NB4 (cell line): Measurements from ENCODE around the gene CTBP2.
A peak's percentile ranks its signal among the peaks of the same experiment; 100 is the strongest.

Experiments
- DNase-seq: peaks from one replicate; pipeline ENCODE4 v3.0.0; 2010; ENCODE audit warnings: low read depth
- H3K4me3 ChIP-seq: one replicate; pipeline ENCODE4 v1.5.1; 2011; ENCODE audit warnings: mild to moderate bottlenecking, low read depth, low read length, moderate library complexity
- CTCF ChIP-seq: IDR thresholded peaks from one replicate; pipeline ENCODE4 v1.5.1; 2012; ENCODE audit warnings: low read depth, low read length
- MAX ChIP-seq: IDR thresholded peaks from 2 replicates; pipeline ENCODE4 v1.6.1; 2011; ENCODE audit warnings: low read depth, low read length
- MYC ChIP-seq: IDR thresholded peaks from 2 replicates; pipeline ENCODE4 v1.6.1; 2011; ENCODE audit warnings: low read depth, low read length
- POLR2A ChIP-seq: IDR thresholded peaks from 2 replicates; pipeline ENCODE4 v1.6.1; 2011; ENCODE audit warnings: mild to moderate bottlenecking; ENCODE audit not compliant: insufficient read length; ENCODE audit errors: extremely low read depth

Gene CTBP2

DNA sequence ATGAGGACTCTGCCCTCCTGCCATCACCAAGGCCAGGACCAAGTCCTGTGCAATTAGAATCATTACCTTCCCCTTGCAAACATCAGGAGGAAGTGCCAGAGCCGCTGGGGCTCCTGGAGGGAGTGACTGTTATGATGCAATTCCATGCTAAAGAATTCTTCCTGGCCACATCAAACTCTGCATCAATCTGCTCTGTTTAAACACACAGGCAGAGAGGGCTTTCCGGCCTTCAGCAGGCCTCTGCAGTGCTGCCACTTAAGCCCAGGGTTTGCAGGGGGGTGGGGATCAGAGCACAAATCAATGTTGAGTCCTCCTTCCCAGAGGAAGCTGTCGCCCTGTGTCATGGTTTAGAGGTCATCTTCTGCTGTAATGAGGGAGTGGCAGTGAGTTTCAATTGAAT, 58.1 kb downstream of the CTBP2 start:
- peak; percentile 85 for DNase-seq
- no peak overlapping the region for H3K4me3 ChIP-seq
- TF ChIP-seq CTCF (no peak), MYC (no peak), MAX (no peak), POLR2A (no peak)

GRCh38 chr10:125101581-125101980, 58.8 kb downstream of the CTBP2 start:
- no peak overlapping the region for H3K4me3 ChIP-seq
- DNase-seq: no peak
- TF ChIP-seq MYC: no peak
- TF ChIP-seq POLR2A: no peak
- no peak for TF ChIP-seq CTCF
- no peak for TF ChIP-seq MAX

- DNase-seq: no peak
- H3K4me3 ChIP-seq: no peak overlapping the region
- TF ChIP-seq CTCF: no peak
- TF ChIP-seq MYC: no peak
- no peak for TF ChIP-seq POLR2A
- no peak for TF ChIP-seq MAX
These were observed 59.3 kb downstream of the CTBP2 start for GRCh38 chr10:125101049-125101448.

- no peak for DNase-seq
- TF ChIP-seq MYC (no peak), POLR2A (no peak), CTCF (no peak), MAX (no peak)
- no peak overlapping the region for H3K4me3 ChIP-seq
These were observed 62.8 kb downstream of the CTBP2 start for GRCh38 chr10:125097409-125098070.

DNA sequence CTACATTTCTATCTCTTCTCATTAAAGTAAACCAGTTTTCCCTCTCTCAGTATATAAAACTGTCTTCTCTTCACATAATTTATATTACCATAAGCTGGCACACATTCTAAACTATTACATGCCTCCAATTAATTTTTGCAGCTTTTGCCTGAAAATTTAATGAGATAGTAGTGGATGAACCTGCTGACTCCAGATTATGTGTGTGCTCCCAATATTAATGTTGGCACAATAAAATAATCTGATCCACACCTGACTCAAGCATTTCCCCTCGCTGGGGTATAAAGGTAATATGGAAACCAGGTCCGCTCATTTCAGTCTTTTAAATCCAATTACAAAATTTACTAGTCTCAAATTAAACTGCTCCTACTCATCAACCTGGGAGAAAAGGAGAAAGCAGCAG, 63.4 kb downstream of the CTBP2 start:
- DNase-seq: no peak
- TF ChIP-seq MYC: no peak
- no peak for TF ChIP-seq POLR2A
- no peak for TF ChIP-seq CTCF
- TF ChIP-seq MAX: no peak
- H3K4me3 ChIP-seq: no peak overlapping the region

DNA sequence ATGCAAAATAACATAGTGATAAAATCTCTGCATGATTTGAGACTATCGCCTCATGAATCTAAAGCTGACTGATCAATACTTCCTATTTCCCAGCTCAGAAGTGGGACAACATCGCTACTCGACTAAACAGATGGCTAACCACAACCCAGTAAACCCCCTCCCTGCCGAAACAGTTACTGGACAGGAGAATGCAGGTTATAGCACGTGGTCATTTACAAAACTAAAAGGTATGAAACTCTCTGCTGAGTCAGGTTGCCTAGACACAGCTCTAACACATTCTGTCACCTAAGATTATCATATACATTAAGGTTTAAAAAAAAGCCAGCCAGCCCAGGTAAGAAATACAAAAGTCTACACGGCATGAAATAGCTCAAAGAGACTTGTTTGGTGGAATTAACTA, 64.0 kb downstream of the CTBP2 start:
- no peak for DNase-seq
- TF ChIP-seq CTCF (no peak), POLR2A (no peak), MYC (no peak), MAX (no peak)
- H3K4me3 ChIP-seq: no peak overlapping the region
